SU-DHL-6 (cell line): ENCODE results near the gene GALR1.

Experiments
- H2AFZ ChIP-seq: fragments of 200-600 bp; sonication (generic); 2 replicates; pipeline ENCODE4 v1.6.1; 2014; ENCODE audit warnings: low read depth, mild to moderate bottlenecking, moderate library complexity, mixed read lengths, antibody characterized with exemption, low read length; ENCODE audit not compliant: severe bottlenecking
- H3F3A ChIP-seq: fragments of 200-600 bp; shearing (Covaris generic); 2 replicates; pipeline ENCODE4 v1.6.0; 2016; ENCODE audit warnings: antibody characterized with exemption, mild to moderate bottlenecking; ENCODE audit not compliant: insufficient read depth
- H3K27ac ChIP-seq: fragments of 200-600 bp; sonication (generic); 2 replicates; pipeline ENCODE4 v1.5.1; 2016; ENCODE audit warnings: low read depth, mild to moderate bottlenecking, low read length, moderate library complexity, mixed read lengths
- H3K27me3 ChIP-seq: fragments of 200-600 bp; sonication (generic), shearing (Covaris generic); 2 replicates; pipeline ENCODE4 v1.6.0; 2014; ENCODE audit warnings: mild to moderate bottlenecking, low read length
- H3K36me3 ChIP-seq: fragments of 200-600 bp; sonication (generic); 2 replicates; pipeline ENCODE4 v1.6.1; 2014; ENCODE audit warnings: mild to moderate bottlenecking, low read length, mixed read lengths
- H3K4me2 ChIP-seq: fragments of 300-600, 200-600 bp; shearing (Covaris generic), sonication (generic); 2 replicates; pipeline ENCODE4 v1.6.0; 2014; ENCODE audit warnings: low read length, low read depth, mild to moderate bottlenecking; ENCODE audit not compliant: poor library complexity, severe bottlenecking
- H3K4me3 ChIP-seq: fragments of 200-600 bp; sonication (generic); 2 replicates; pipeline ENCODE4 v1.5.1; 2014; ENCODE audit warnings: antibody characterized with exemption, low read length, mild to moderate bottlenecking, mixed read lengths; ENCODE audit not compliant: insufficient read depth, poor library complexity, severe bottlenecking
- H3K79me2 ChIP-seq: fragments of 200-600 bp; sonication (generic); 2 replicates; pipeline ENCODE4 v1.6.1; 2014; ENCODE audit warnings: mild to moderate bottlenecking, low read length, moderate library complexity; ENCODE audit not compliant: insufficient read depth
- H3K9ac ChIP-seq: fragments of 200-600 bp; sonication (generic); 2 replicates; pipeline ENCODE4 v1.7.0; 2014; ENCODE audit warnings: mild to moderate bottlenecking, low read length
- H3K9me2 ChIP-seq: fragments of 200-600 bp; sonication (generic); replicated peaks from 2 replicates; pipeline ENCODE4 v1.6.1; 2014; ENCODE audit warnings: low read length; ENCODE audit not compliant: insufficient read depth
- H3K9me3 ChIP-seq: fragments of 200-600 bp; sonication (generic); 2 replicates; pipeline ENCODE4 v1.6.1; 2014; ENCODE audit warnings: low read length, mixed read lengths; ENCODE audit not compliant: insufficient read depth
- H4K20me1 ChIP-seq: fragments of 200-600 bp; sonication (generic); 2 replicates; pipeline ENCODE4 v1.6.1; 2014; ENCODE audit warnings: low read depth, mild to moderate bottlenecking, antibody characterized with exemption, low read length, moderate library complexity, mixed read lengths
- CTCF ChIP-seq: fragments of 200-600 bp; sonication (generic); IDR thresholded peaks from one replicate; pipeline ENCODE4 v1.5.1; 2017; ENCODE audit warnings: antibody characterized with exemption, mild to moderate bottlenecking, low read length, moderate library complexity; ENCODE audit not compliant: insufficient read depth, poor library complexity, severe bottlenecking
- EZH2phosphoT487 ChIP-seq: fragments of 200-600 bp; sonication (generic), shearing (Covaris generic); conservative IDR thresholded peaks from 2 replicates; pipeline ENCODE4 v1.6.1; 2018; ENCODE audit warnings: mild to moderate bottlenecking, antibody characterized with exemption, low read length, moderate library complexity, mixed read lengths

Gene GALR1

GRCh38 chr18:77250501-77250925, 865 bp downstream of the GALR1 start:
- peaks cover 6% of the 10 kb centered on the region; the same call in 1 of the 2 replicates for H3K9me3 ChIP-seq
- H3K4me2 ChIP-seq = no peak overlapping the region

GRCh38 chr18:77250926-77251729, 1.5 kb downstream of the GALR1 start:
- no peak overlapping the region for H3K4me2 ChIP-seq
- H3K9me2 ChIP-seq = no peaks in the 10 kb centered on the region
- H3K27me3 ChIP-seq = peaks cover 2% of the 10 kb centered on the region; the same call in 1 of the 2 replicates
- TF ChIP-seq CTCF (no peak), EZH2phosphoT487 (no peak)
- no peak overlapping the region for H3K9ac ChIP-seq
- no peaks in the 10 kb centered on the region for H3F3A ChIP-seq
- no peaks in the 10 kb centered on the region for H4K20me1 ChIP-seq
- H2AFZ ChIP-seq = no peak overlapping the region
- H3K9me3 ChIP-seq = peaks cover 6% of the 10 kb centered on the region; the same call in 1 of the 2 replicates
- no peak overlapping the region for H3K27ac ChIP-seq
- no peaks in the 10 kb centered on the region for H3K79me2 ChIP-seq
- no peaks in the 10 kb centered on the region for H3K36me3 ChIP-seq
- H3K4me3 ChIP-seq = no peak overlapping the region

More at GRCh38 chr18:77250501-77250925, 865 bp downstream of the GALR1 start:
- Histone ChIP-seq H3K36me3 (no peaks in the 10 kb centered on the region), H3K4me3 (no peak overlapping the region), H3K9ac (no peak overlapping the region), H3K27ac (no peak overlapping the region), H2AFZ (no peak overlapping the region), H3K79me2 (no peaks in the 10 kb centered on the region), H3K9me2 (no peaks in the 10 kb centered on the region), H4K20me1 (no peaks in the 10 kb centered on the region), H3F3A (no peaks in the 10 kb centered on the region), H3K27me3 (peaks cover 2% of the 10 kb centered on the region; the same call in 1 of the 2 replicates)
- TF ChIP-seq EZH2phosphoT487 (no peak), CTCF (no peak)

- no peak overlapping the region for H3K4me3 ChIP-seq
- no peak overlapping the region for H3K4me2 ChIP-seq
- no peaks in the 10 kb centered on the region for H3K9me2 ChIP-seq
- no peaks in the 10 kb centered on the region for H4K20me1 ChIP-seq
- TF ChIP-seq CTCF (no peak), EZH2phosphoT487 (no peak)
- H3K79me2 ChIP-seq = no peaks in the 10 kb centered on the region
- no peaks in the 10 kb centered on the region for H3F3A ChIP-seq
- no peak overlapping the region for H3K27ac ChIP-seq
- H3K27me3 ChIP-seq = peaks cover 2% of the 10 kb centered on the region; the same call in 1 of the 2 replicates
- no peaks in the 10 kb centered on the region for H3K36me3 ChIP-seq
- no peak overlapping the region for H3K9ac ChIP-seq
- H3K9me3 ChIP-seq = peaks cover 6% of the 10 kb centered on the region; the same call in 1 of the 2 replicates
- no peak overlapping the region for H2AFZ ChIP-seq
Observed at GRCh38 chr18:77251730-77252050, 2.0 kb downstream of the GALR1 start.
